Stimulated activated CD8-positive, alpha-beta memory T cell treated with anti-CD3 and anti-CD28 coated beads, Interleukin-2, amount 100 ng/mL, for 1 hour (primary cell): ENCODE results near the gene GMNN.

Source experiments
- DNase-seq, 2 donors: peaks; one replicate each; pipeline ENCODE4 v3.0.0-alpha.2; 2020; ENCODE audit warnings: low read depth in 2 of 2

Gene GMNN

GRCh38 chr6:24807584-24807983 is 32.8 kb downstream of the GMNN start:
- DNase-seq, result no peak

GRCh38 chr6:24809728-24810127 is 35.0 kb downstream of the GMNN start:
- no peak for DNase-seq

- DNase-seq, result no peak
Observed at GRCh38 chr6:24818346-24818745, 43.6 kb downstream of the GMNN start.

GRCh38 chr6:24821860-24822444 is 47.2 kb downstream of the GMNN start:
- DNase-seq, result no peak

- DNase-seq, result no peak
Observed at GRCh38 chr6:24822696-24823095, 48.0 kb downstream of the GMNN start.

GRCh38 chr6:24823185-24823584 is 48.4 kb downstream of the GMNN start:
- DNase-seq, result no peak

GRCh38 chr6:24824142-24824938 is 49.6 kb downstream of the GMNN start:
- no peak for DNase-seq

- DNase-seq, result no peak
Observed at GRCh38 chr6:24825130-24825630, 50.4 kb downstream of the GMNN start.

- no peak for DNase-seq
Observed at GRCh38 chr6:24827162-24827561, 52.4 kb downstream of the GMNN start.

- DNase-seq, result no peak
Observed at GRCh38 chr6:24827970-24828369, 53.2 kb downstream of the GMNN start.

- no peak for DNase-seq
Observed at GRCh38 chr6:24829657-24830056, 54.9 kb downstream of the GMNN start.

- DNase-seq, result no peak
Observed at GRCh38 chr6:24831771-24832716, 57.3 kb downstream of the GMNN start.

- DNase-seq, result no peak
Observed at GRCh38 chr6:24832794-24833193, 58.1 kb downstream of the GMNN start.

GRCh38 chr6:24833711-24834386 is 59.1 kb downstream of the GMNN start:
- DNase-seq, result no peak
